OCI-LY1 (cell line): ENCODE data around the gene POU4F1.

Experiments
- EZH2 ChIP-seq: fragments of 200-600 bp; sonication (generic), shearing (Covaris generic); IDR thresholded peaks from 2 replicates; pipeline ENCODE4 v1.8.0; 2017; ENCODE audit warnings: borderline replicate concordance, mixed run types, mild to moderate bottlenecking, antibody characterized with exemption, low read length, moderate library complexity, mixed read lengths
- TF ChIP-seq, protein P1 (sequence below): fragments of 200-600 bp; sonication (generic), shearing (Covaris generic); IDR thresholded peaks from 2 replicates; pipeline ENCODE4 v1.5.1; 2017; ENCODE audit warnings: mild to moderate bottlenecking, antibody characterized with exemption, low read length, moderate library complexity, mixed read lengths

DNA sequence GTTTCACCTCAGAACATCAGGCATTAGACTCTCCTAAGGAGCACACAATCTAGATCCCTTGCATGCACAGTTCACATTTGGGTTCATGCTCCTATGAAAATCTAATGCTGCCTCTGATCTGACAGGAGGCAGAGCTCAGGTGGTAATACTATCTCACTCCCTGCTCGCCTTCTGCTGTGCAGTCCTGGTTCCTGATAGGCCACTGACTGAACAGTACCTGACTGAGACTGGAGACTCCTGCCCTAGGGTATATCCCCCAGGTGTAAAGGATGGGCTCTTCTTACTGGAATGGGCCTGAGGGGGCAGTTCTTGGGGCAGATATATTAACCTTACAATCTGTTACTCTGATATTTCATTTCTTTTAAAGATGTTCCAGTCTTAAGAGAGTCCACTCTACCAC, 49.3 kb upstream of the POU4F1 start:
- TF ChIP-seq, protein P1, sequence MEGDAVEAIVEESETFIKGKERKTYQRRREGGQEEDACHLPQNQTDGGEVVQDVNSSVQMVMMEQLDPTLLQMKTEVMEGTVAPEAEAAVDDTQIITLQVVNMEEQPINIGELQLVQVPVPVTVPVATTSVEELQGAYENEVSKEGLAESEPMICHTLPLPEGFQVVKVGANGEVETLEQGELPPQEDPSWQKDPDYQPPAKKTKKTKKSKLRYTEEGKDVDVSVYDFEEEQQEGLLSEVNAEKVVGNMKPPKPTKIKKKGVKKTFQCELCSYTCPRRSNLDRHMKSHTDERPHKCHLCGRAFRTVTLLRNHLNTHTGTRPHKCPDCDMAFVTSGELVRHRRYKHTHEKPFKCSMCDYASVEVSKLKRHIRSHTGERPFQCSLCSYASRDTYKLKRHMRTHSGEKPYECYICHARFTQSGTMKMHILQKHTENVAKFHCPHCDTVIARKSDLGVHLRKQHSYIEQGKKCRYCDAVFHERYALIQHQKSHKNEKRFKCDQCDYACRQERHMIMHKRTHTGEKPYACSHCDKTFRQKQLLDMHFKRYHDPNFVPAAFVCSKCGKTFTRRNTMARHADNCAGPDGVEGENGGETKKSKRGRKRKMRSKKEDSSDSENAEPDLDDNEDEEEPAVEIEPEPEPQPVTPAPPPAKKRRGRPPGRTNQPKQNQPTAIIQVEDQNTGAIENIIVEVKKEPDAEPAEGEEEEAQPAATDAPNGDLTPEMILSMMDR = no peak
- TF ChIP-seq EZH2 = no peak
